ENCODE measurements around the gene GFI1B.

DNA sequence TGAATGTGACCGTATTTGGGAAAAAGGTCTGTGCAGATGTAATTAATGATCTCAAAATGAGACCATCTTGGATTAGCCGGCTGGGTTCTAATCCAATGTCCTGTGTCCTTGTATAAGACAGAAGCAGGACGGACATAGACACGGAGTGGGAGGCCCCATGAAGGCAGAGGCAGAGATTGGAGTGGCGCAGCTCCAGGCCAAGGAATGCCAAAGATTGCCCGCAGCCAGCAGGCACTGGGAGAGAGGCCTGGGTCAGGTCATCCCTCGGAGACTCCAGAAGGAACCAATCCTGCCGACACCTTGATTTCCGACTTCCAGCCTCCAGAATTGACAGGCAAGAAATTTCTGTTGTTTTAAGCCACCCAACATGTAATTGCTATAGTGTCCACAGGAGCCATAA lies 13.0 kb upstream of the GFI1B start:
- TF ChIP-seq, protein P1, sequence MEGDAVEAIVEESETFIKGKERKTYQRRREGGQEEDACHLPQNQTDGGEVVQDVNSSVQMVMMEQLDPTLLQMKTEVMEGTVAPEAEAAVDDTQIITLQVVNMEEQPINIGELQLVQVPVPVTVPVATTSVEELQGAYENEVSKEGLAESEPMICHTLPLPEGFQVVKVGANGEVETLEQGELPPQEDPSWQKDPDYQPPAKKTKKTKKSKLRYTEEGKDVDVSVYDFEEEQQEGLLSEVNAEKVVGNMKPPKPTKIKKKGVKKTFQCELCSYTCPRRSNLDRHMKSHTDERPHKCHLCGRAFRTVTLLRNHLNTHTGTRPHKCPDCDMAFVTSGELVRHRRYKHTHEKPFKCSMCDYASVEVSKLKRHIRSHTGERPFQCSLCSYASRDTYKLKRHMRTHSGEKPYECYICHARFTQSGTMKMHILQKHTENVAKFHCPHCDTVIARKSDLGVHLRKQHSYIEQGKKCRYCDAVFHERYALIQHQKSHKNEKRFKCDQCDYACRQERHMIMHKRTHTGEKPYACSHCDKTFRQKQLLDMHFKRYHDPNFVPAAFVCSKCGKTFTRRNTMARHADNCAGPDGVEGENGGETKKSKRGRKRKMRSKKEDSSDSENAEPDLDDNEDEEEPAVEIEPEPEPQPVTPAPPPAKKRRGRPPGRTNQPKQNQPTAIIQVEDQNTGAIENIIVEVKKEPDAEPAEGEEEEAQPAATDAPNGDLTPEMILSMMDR (IDR thresholded peaks at IDR 0.05; ENCODE audit: low read depth, low read length) = no peak
- TF ChIP-seq POLR2A (IDR thresholded peaks at IDR 0.05; ENCODE audit: extremely low read depth, insufficient read length) = no peak
- TF ChIP-seq, protein P2, sequence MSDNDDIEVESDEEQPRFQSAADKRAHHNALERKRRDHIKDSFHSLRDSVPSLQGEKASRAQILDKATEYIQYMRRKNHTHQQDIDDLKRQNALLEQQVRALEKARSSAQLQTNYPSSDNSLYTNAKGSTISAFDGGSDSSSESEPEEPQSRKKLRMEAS (IDR thresholded peaks at IDR 0.05; ENCODE audit: low read depth, low read length) = no peak

All from NB4 (cell line).